Sciatic nerve (tissue), 2 donors: ENCODE results near the gene GABRG3. TPM values are rescaled to one million over a fixed set of nuclear protein-coding genes. Genes with fewer than 3 reads are reported as not detected.

Source experiments
- ATAC-seq: fragments of 200-7000 bp; cut with Tn5 transposase; one replicate; pipeline ENCODE4 v1.9.1; 2020; ENCODE audit warnings: mild to moderate bottlenecking, moderate library complexity
- DNase-seq: peaks from one replicate; pipeline ENCODE4 v3.0.0-alpha.2; 2020; ENCODE audit warnings: low spot score
- intact Hi-C: fragments of 100-400 bp; cut with DNase I; formaldehyde crosslinking; loops from one replicate; pipeline ENCODE4 v1.14.2; 2022
- total RNA-seq: library from RNA; stranded (reverse); fragmentation: NEBNext Ultra II Directional; extraction: Animal tissue kit (Norgen Biotek cat#: 25700); gene quantifications from one replicate; pipeline ENCODE4 v1.2.1, GENCODE V29; 2021
- donor health status: DM: no; HTN: no; CAD: no.
- donor health status: DM: no; HTN: no; CAD: no.

GABRG3 gene
- total RNA-seq, 1 donor from 2014 or later = not detected

- ATAC-seq (no peak), DNase-seq (no peak)
- intact Hi-C loops = no loop called here
These were observed 574.7 kb downstream of the GABRG3 start for GRCh38 chr15:27545494-27546255.

- ATAC-seq (no peak), DNase-seq (no peak)
- intact Hi-C loops = loop anchor here (10.0 kb wide), 1 partner anchor 55 kb away; no protein-coding TSS in a partner anchor
These were observed 578.8 kb downstream of the GABRG3 start for GRCh38 chr15:27549746-27550145.

- intact Hi-C loops = loop anchor here (10.0 kb wide), 1 partner anchor 56 kb away; no protein-coding TSS in a partner anchor
- DNase-seq (no peak), ATAC-seq (no peak)
These were observed 579.7 kb downstream of the GABRG3 start for GRCh38 chr15:27550635-27551034.

- ATAC-seq = no peak
- no peak for DNase-seq
- intact Hi-C loops = no loop called here
These were observed 590.8 kb downstream of the GABRG3 start for GRCh38 chr15:27561816-27562215.

GRCh38 chr15:27563765-27564370 is 592.9 kb downstream of the GABRG3 start:
- ATAC-seq = no peak

GRCh38 chr15:27564656-27565055 is 593.7 kb downstream of the GABRG3 start:
- intact Hi-C loops = no loop called here
- DNase-seq (no peak), ATAC-seq (no peak)

More at GRCh38 chr15:27563765-27564370, 592.9 kb downstream of the GABRG3 start:
- intact Hi-C loops = no loop called here
- DNase-seq = no peak

- intact Hi-C loops = no loop called here
- ATAC-seq = no peak
- no peak for DNase-seq
These were observed 599.8 kb downstream of the GABRG3 start for GRCh38 chr15:27570746-27571145.

- intact Hi-C loops = no loop called here
- no peak for DNase-seq
- ATAC-seq = no peak
These were observed 603.0 kb downstream of the GABRG3 start for GRCh38 chr15:27573805-27574485.

- ATAC-seq (no peak), DNase-seq (no peak)
- intact Hi-C loops = no loop called here
These were observed 603.6 kb downstream of the GABRG3 start for GRCh38 chr15:27574541-27575054.

GRCh38 chr15:27575521-27575920 is 604.5 kb downstream of the GABRG3 start:
- intact Hi-C loops = no loop called here
- no peak for ATAC-seq

GRCh38 chr15:27576576-27576975 is 605.6 kb downstream of the GABRG3 start:
- intact Hi-C loops = no loop called here
- DNase-seq = no peak
- ATAC-seq = no peak

More at GRCh38 chr15:27575521-27575920, 604.5 kb downstream of the GABRG3 start:
- no peak for DNase-seq

GRCh38 chr15:27579738-27580137 is 608.8 kb downstream of the GABRG3 start:
- DNase-seq (no peak), ATAC-seq (no peak)
- intact Hi-C loops = no loop called here

- DNase-seq = no peak
- ATAC-seq = no peak
- intact Hi-C loops = no loop called here
These were observed 611.9 kb downstream of the GABRG3 start for GRCh38 chr15:27582726-27583410.

GRCh38 chr15:27583651-27584050 is 612.7 kb downstream of the GABRG3 start:
- DNase-seq = no peak
- intact Hi-C loops = no loop called here
- ATAC-seq = no peak

- DNase-seq (no peak), ATAC-seq (no peak)
- intact Hi-C loops = no loop called here
These were observed 614.2 kb downstream of the GABRG3 start for GRCh38 chr15:27585041-27585640.

- ATAC-seq (no peak), DNase-seq (no peak)
These were observed 616.8 kb downstream of the GABRG3 start for GRCh38 chr15:27587810-27588209.

GRCh38 chr15:27589260-27589659 is 618.3 kb downstream of the GABRG3 start:
- intact Hi-C loops = no loop called here
- ATAC-seq = no peak
- DNase-seq = no peak

More at GRCh38 chr15:27587810-27588209, 616.8 kb downstream of the GABRG3 start:
- intact Hi-C loops = no loop called here

GRCh38 chr15:27589782-27590181 is 618.8 kb downstream of the GABRG3 start:
- intact Hi-C loops = no loop called here
- DNase-seq = no peak
- no peak for ATAC-seq
